H9 (cell line): ENCODE results near the gene CACNA1A. TPM values are rescaled to one million over a fixed set of nuclear protein-coding genes. Genes with fewer than 3 reads are reported as not detected.

ENCODE experiments used
- DNase-seq: peaks from one replicate; pipeline ENCODE4 v3.0.0-alpha.2; 2017
- H2AFZ ChIP-seq: one replicate; pipeline ENCODE4 v1.6.1; 2013; ENCODE audit warnings: mild to moderate bottlenecking, low read length, control low read depth, moderate library complexity
- H2AK5ac ChIP-seq: 2 replicates; pipeline ENCODE4 v1.6.1; 2013; ENCODE audit warnings: low read length, control low read depth, mixed read lengths; ENCODE audit not compliant: insufficient read length
- H2BK120ac ChIP-seq: one replicate; pipeline ENCODE4 v1.6.1; 2013; ENCODE audit warnings: low read depth, mild to moderate bottlenecking, low read length, control low read depth, inconsistent platforms; ENCODE audit not compliant: poor library complexity, severe bottlenecking
- H2BK12ac ChIP-seq: 2 replicates; pipeline ENCODE4 v1.6.1; 2013; ENCODE audit warnings: low read length, control low read depth, mixed read lengths, low read depth; ENCODE audit not compliant: insufficient read length
- H2BK15ac ChIP-seq: 2 replicates; pipeline ENCODE4 v1.6.1; 2013; ENCODE audit warnings: low read depth, low read length, control low read depth
- H2BK20ac ChIP-seq: one replicate; pipeline ENCODE4 v1.6.1; 2013; ENCODE audit warnings: low read depth, mild to moderate bottlenecking, low read length, control low read depth, inconsistent platforms; ENCODE audit not compliant: poor library complexity, severe bottlenecking
- H2BK5ac ChIP-seq: 2 replicates; pipeline ENCODE4 v1.6.1; 2013; ENCODE audit warnings: low read length, control low read depth, mixed read lengths; ENCODE audit not compliant: insufficient read length
- H3K14ac ChIP-seq: 2 replicates; pipeline ENCODE4 v1.6.1; 2013; ENCODE audit warnings: low read length, control low read depth; ENCODE audit not compliant: insufficient read depth
- H3K18ac ChIP-seq: 2 replicates; pipeline ENCODE4 v1.6.1; 2013; ENCODE audit warnings: low read depth, mild to moderate bottlenecking, mixed read lengths, low read length, control low read depth; ENCODE audit not compliant: insufficient read length
- H3K23ac ChIP-seq: 2 replicates; pipeline ENCODE4 v1.6.1; 2013; ENCODE audit warnings: low read length, control low read depth, mixed read lengths, low read depth; ENCODE audit not compliant: insufficient read length
- H3K23me2 ChIP-seq: 2 replicates; pipeline ENCODE4 v1.6.1; 2013; ENCODE audit warnings: low read depth, mild to moderate bottlenecking, mixed read lengths, low read length, control low read depth; ENCODE audit not compliant: insufficient read length, poor library complexity, severe bottlenecking
- H3K27ac ChIP-seq: 2 replicates; pipeline ENCODE4 v1.5.1; 2013; ENCODE audit warnings: low read length, control low read depth, mixed read lengths, low read depth; ENCODE audit not compliant: insufficient read length
- H3K27me3 ChIP-seq: 2 replicates; pipeline ENCODE4 v1.6.1; 2013; ENCODE audit warnings: low read length, control low read depth, inconsistent platforms; ENCODE audit not compliant: insufficient read depth
- H3K4ac ChIP-seq: 2 replicates; pipeline ENCODE4 v1.6.1; 2013; ENCODE audit warnings: low read depth, mild to moderate bottlenecking, control low read depth, inconsistent platforms, low read length, moderate library complexity
- H3K4me1 ChIP-seq: 2 replicates; pipeline ENCODE4 v1.6.1; 2013; ENCODE audit warnings: low read length, control low read depth, inconsistent platforms; ENCODE audit not compliant: insufficient read depth
- H3K4me2 ChIP-seq: 2 replicates; pipeline ENCODE4 v1.6.1; 2013; ENCODE audit warnings: low read length, control low read depth, mixed read lengths; ENCODE audit not compliant: insufficient read length, insufficient read depth
- H3K56ac ChIP-seq: 2 replicates; pipeline ENCODE4 v1.6.1; 2013; ENCODE audit warnings: low read depth, mild to moderate bottlenecking, mixed read lengths, low read length, control low read depth; ENCODE audit not compliant: insufficient read length
- H3K79me1 ChIP-seq: 2 replicates; pipeline ENCODE4 v1.6.1; 2013; ENCODE audit warnings: low read depth, mild to moderate bottlenecking, moderate library complexity, low read length, control low read depth, inconsistent platforms; ENCODE audit not compliant: insufficient read depth, poor library complexity, severe bottlenecking
- H3K79me2 ChIP-seq: 2 replicates; pipeline ENCODE4 v1.6.1; 2013; ENCODE audit warnings: low read length, control low read depth, inconsistent platforms; ENCODE audit not compliant: insufficient read depth
- H3K9ac ChIP-seq: 2 replicates; pipeline ENCODE4 v1.6.1; 2013; ENCODE audit warnings: low read length, control low read depth, mixed read lengths; ENCODE audit not compliant: insufficient read length; ENCODE audit errors: extremely low read depth
- H3K9me3 ChIP-seq: one replicate; pipeline ENCODE4 v1.6.1; 2013; ENCODE audit warnings: low read depth, low read length, inconsistent platforms; ENCODE audit not compliant: control insufficient read depth
- H3T11ph ChIP-seq: one replicate; pipeline ENCODE4 v1.6.1; 2013; ENCODE audit warnings: mild to moderate bottlenecking, low read length, control low read depth, inconsistent platforms
- H4K20me1 ChIP-seq: one replicate; pipeline ENCODE4 v1.6.1; 2013; ENCODE audit not compliant: control insufficient read depth, insufficient read length, insufficient read depth
- H4K5ac ChIP-seq: 2 replicates; pipeline ENCODE4 v1.6.1; 2013; ENCODE audit warnings: low read depth, mild to moderate bottlenecking, mixed read lengths, low read length, control low read depth; ENCODE audit not compliant: insufficient read length
- H4K8ac ChIP-seq: replicated peaks from 2 replicates; pipeline ENCODE4 v1.6.1; 2013; ENCODE audit warnings: low read length, control low read depth, mixed read lengths, low read depth; ENCODE audit not compliant: insufficient read length
- H4K91ac ChIP-seq: 2 replicates; pipeline ENCODE4 v1.6.1; 2013; ENCODE audit warnings: low read depth, mild to moderate bottlenecking, moderate library complexity, mixed read lengths, low read length, control low read depth; ENCODE audit not compliant: insufficient read length
- H3K27ac Mint-ChIP-seq, 3 experiments: 2 replicates in 2 of 3; 3 replicates in 1 of 3; pipeline ENCODE4 v1.8.0; 2020 to 2021; ENCODE audit warnings: mixed read lengths in 3 of 3, mild to moderate bottlenecking in 1 of 3, moderate library complexity in 1 of 3
- H3K27me3 Mint-ChIP-seq: 2 replicates; pipeline ENCODE4 v1.8.0; 2021; ENCODE audit warnings: low read depth, mild to moderate bottlenecking, moderate library complexity, mixed read lengths
- H3K36me3 Mint-ChIP-seq, 3 experiments: 2 replicates in 2 of 3; 3 replicates in 1 of 3; pipeline ENCODE4 v1.8.0; 2020 to 2021; ENCODE audit warnings: low read depth in 3 of 3, mixed read lengths in 3 of 3; ENCODE audit not compliant: insufficient read depth in 1 of 3
- H3K4me1 Mint-ChIP-seq, 2 experiments: 2 replicates each; pipeline ENCODE4 v1.8.0; 2020; ENCODE audit warnings: mixed read lengths in 2 of 2
- H3K4me3 Mint-ChIP-seq, 2 experiments: 2 replicates in 1 of 2; 3 replicates in 1 of 2; pipeline ENCODE4 v1.8.0; 2020 to 2021; ENCODE audit warnings: mild to moderate bottlenecking in 2 of 2, mixed read lengths in 2 of 2, moderate library complexity in 1 of 2
- H3K9me3 Mint-ChIP-seq, 2 experiments: 2 replicates in 1 of 2; 3 replicates in 1 of 2; pipeline ENCODE4 v1.8.0; 2020; ENCODE audit warnings: mild to moderate bottlenecking in 2 of 2, mixed read lengths in 2 of 2, moderate library complexity in 1 of 2
- WGBS: extraction: QIAGEN DNeasy Blood & Tissue Kit; methylation state at CpG from one replicate; pipeline ENCODE4 v1.1.7; 2013; ENCODE audit warnings: missing lambda C conversion rate, low lambda C conversion rate, mixed read lengths; ENCODE audit not compliant: insufficient read length; ENCODE audit errors: extremely low coverage; 5-methylcytosine and 5-hydroxymethylcytosine counted together
- total RNA-seq: library from RNA; stranded (reverse); gene quantifications from 2 replicates; pipeline ENCODE4 v1.2.1, GENCODE V29; 2021
- TF ChIP-seq, protein P1 (sequence below): fragments of 200-600 bp; sonication (generic); conservative IDR thresholded peaks from 3 replicates; pipeline ENCODE4 v1.8.0; 2021; ENCODE audit warnings: antibody characterized with exemption, mild to moderate bottlenecking

CACNA1A gene
- total RNA-seq, 1 experiment from 2014 or later, result 8.0 TPM

DNA sequence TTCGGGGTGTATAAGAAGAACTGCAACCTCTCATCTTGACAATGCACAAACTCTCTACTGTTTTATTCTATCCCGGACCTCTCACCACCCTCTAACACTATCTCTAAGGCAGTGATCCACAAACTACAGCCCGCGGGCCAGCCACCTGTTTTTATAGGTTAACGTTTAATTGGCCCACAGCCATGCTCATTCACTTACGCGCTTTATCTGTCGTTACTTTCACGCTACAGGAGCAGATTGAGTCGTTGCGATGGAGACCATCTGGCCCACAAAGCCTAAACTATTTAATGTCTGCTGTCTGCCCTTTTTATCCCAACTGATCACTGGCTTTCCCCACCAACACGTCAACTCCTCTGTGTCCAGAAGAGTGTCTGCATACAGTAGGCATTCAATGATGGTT lies 158.9 kb downstream of the CACNA1A start:
- no peak overlapping the region for H3K56ac ChIP-seq
- Mint-ChIP-seq H3K4me3 (no peak overlapping the region), H3K27me3 (peaks cover 3% of the 10 kb centered on the region), H3K27ac (no peak overlapping the region), H3K4me1 (peaks cover 0 to 2% of the 10 kb centered on the region in 2 experiments; a peak in 1 of 4 replicates), H3K9me3 (peaks cover 6 to 7% of the 10 kb centered on the region in 2 experiments; a peak in 4 of 5 replicates), H3K36me3 (peaks cover 8 to 11% (median 10%) of the 10 kb centered on the region in 3 experiments)
- no peak overlapping the region for H4K8ac ChIP-seq
- no peak overlapping the region for H4K5ac ChIP-seq
- no peaks in the 10 kb centered on the region for H4K20me1 ChIP-seq
- H2BK120ac ChIP-seq, result no peak overlapping the region
- H2BK15ac ChIP-seq, result no peak overlapping the region
- H2BK20ac ChIP-seq, result no peak overlapping the region
- no peak overlapping the region for H2BK5ac ChIP-seq
- no peak overlapping the region for H3K14ac ChIP-seq
- no peak overlapping the region for H3K23ac ChIP-seq
- H3K4ac ChIP-seq, result no peak overlapping the region
- TF ChIP-seq, protein P1, sequence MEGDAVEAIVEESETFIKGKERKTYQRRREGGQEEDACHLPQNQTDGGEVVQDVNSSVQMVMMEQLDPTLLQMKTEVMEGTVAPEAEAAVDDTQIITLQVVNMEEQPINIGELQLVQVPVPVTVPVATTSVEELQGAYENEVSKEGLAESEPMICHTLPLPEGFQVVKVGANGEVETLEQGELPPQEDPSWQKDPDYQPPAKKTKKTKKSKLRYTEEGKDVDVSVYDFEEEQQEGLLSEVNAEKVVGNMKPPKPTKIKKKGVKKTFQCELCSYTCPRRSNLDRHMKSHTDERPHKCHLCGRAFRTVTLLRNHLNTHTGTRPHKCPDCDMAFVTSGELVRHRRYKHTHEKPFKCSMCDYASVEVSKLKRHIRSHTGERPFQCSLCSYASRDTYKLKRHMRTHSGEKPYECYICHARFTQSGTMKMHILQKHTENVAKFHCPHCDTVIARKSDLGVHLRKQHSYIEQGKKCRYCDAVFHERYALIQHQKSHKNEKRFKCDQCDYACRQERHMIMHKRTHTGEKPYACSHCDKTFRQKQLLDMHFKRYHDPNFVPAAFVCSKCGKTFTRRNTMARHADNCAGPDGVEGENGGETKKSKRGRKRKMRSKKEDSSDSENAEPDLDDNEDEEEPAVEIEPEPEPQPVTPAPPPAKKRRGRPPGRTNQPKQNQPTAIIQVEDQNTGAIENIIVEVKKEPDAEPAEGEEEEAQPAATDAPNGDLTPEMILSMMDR, result no peak
- no peak overlapping the region for H2AFZ ChIP-seq
- H2BK12ac ChIP-seq, result no peak overlapping the region
- H3K4me1 ChIP-seq, result no peaks in the 10 kb centered on the region
- WGBS, result no CpG with 5 or more reads among the region's 12 CpGs
- H3K23me2 ChIP-seq, result no peaks in the 10 kb centered on the region
- H3K9me3 ChIP-seq, result no peaks in the 10 kb centered on the region
- no peak overlapping the region for H3K4me2 ChIP-seq
- H3K79me1 ChIP-seq, result no peaks in the 10 kb centered on the region
- H3K18ac ChIP-seq, result no peak overlapping the region
- no peaks in the 10 kb centered on the region for H3K79me2 ChIP-seq
- DNase-seq, result no peak
- no peak overlapping the region for H3T11ph ChIP-seq
- H2AK5ac ChIP-seq, result no peak overlapping the region
- no peaks in the 10 kb centered on the region for H3K27me3 ChIP-seq
- H3K27ac ChIP-seq, result no peak overlapping the region
- no peak overlapping the region for H4K91ac ChIP-seq
- no peak overlapping the region for H3K9ac ChIP-seq
